B cell (primary cell): ENCODE data around the gene STMN3.

Experiments used
- EZH2 ChIP-seq: IDR thresholded peaks from 2 replicates; pipeline ENCODE4 v1.6.1; 2012; ENCODE audit warnings: borderline replicate concordance, low read depth, mild to moderate bottlenecking, moderate library complexity, low read length; ENCODE audit not compliant: insufficient read depth, poor library complexity, severe bottlenecking
- TF ChIP-seq, protein P1 (sequence below): fragments of 200-600 bp; IDR thresholded peaks from one replicate; pipeline ENCODE4 v1.8.0; 2022; ENCODE audit warnings: antibody characterized with exemption, mild to moderate bottlenecking

DNA sequence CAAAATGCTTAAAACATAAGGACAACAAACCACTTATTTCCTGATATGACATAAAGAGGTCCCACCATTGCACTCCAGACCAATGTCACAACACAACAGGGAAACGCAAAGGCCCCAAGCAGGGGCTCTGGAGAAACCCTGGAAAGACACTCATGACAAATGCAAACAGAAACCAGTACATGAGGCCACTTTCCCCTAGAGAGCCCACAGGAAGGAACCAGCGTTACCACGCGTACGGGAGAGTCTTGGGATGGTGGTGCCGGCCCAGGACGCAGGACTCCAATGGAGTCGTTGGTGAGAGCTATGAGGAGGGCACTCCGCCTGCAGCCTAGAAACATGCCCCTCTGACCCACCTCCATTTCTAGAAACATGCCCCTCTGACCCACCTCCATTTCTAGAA lies 46.5 kb downstream of the STMN3 start:
- TF ChIP-seq, protein P1, sequence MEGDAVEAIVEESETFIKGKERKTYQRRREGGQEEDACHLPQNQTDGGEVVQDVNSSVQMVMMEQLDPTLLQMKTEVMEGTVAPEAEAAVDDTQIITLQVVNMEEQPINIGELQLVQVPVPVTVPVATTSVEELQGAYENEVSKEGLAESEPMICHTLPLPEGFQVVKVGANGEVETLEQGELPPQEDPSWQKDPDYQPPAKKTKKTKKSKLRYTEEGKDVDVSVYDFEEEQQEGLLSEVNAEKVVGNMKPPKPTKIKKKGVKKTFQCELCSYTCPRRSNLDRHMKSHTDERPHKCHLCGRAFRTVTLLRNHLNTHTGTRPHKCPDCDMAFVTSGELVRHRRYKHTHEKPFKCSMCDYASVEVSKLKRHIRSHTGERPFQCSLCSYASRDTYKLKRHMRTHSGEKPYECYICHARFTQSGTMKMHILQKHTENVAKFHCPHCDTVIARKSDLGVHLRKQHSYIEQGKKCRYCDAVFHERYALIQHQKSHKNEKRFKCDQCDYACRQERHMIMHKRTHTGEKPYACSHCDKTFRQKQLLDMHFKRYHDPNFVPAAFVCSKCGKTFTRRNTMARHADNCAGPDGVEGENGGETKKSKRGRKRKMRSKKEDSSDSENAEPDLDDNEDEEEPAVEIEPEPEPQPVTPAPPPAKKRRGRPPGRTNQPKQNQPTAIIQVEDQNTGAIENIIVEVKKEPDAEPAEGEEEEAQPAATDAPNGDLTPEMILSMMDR, result no peak
- no peak for TF ChIP-seq EZH2
